Fibroblast of lung (primary cell): ENCODE measurements around the gene CEP192. TPM values are rescaled to one million over a fixed set of nuclear protein-coding genes. Genes with fewer than 3 reads are reported as not detected.

ENCODE experiments used
- DNase-seq, 2 donors: peaks; one replicate each; pipeline versions ENCODE4 v3.0.0 to v3.0.0-alpha.2; 2010; ENCODE audit warnings: low read depth in 2 of 2
- H2AFZ ChIP-seq: 2 replicates; pipeline ENCODE4 v1.5.1; 2012; ENCODE audit warnings: low read length, control low read depth, inconsistent platforms
- H3K27ac ChIP-seq: 2 replicates; pipeline ENCODE4 v1.5.1; 2011; ENCODE audit warnings: low read length, control low read depth; ENCODE audit not compliant: insufficient read depth
- H3K27me3 ChIP-seq: 2 replicates; pipeline ENCODE4 v1.5.1; 2011; ENCODE audit warnings: mild to moderate bottlenecking, low read length; ENCODE audit not compliant: control insufficient read depth, insufficient read depth
- H3K36me3 ChIP-seq: 2 replicates; pipeline ENCODE4 v1.5.1; 2011; ENCODE audit warnings: low read length; ENCODE audit not compliant: control insufficient read depth, insufficient read depth
- H3K4me1 ChIP-seq: 2 replicates; pipeline ENCODE4 v1.5.1; 2011; ENCODE audit warnings: low read length; ENCODE audit not compliant: control insufficient read depth, insufficient read depth; ENCODE audit errors: extremely low read depth
- H3K4me2 ChIP-seq: 2 replicates; pipeline ENCODE4 v1.5.1; 2011; ENCODE audit warnings: low read length, control low read depth; ENCODE audit not compliant: insufficient read depth; ENCODE audit errors: extremely low read depth
- H3K4me3 ChIP-seq, 4 experiments: fragments of 200-600 bp in 1 of 4; sonication (generic) in 1 of 4; replicated peaks in 1 of 4; 2 replicates each; pipeline ENCODE4 v1.5.1; 2011 to 2016; ENCODE audit warnings: low read length in 4 of 4, low read depth in 3 of 4, mild to moderate bottlenecking in 3 of 4, control low read depth in 2 of 4, inconsistent platforms in 1 of 4, mixed read lengths in 1 of 4; ENCODE audit not compliant: insufficient read depth in 1 of 4; ENCODE audit errors: control extremely low read depth in 1 of 4
- H3K79me2 ChIP-seq: 2 replicates; pipeline ENCODE4 v1.5.1; 2012; ENCODE audit warnings: mild to moderate bottlenecking, low read length, inconsistent platforms; ENCODE audit not compliant: control insufficient read depth, insufficient read depth
- H3K9ac ChIP-seq: 2 replicates; pipeline ENCODE4 v1.5.1; 2011; ENCODE audit warnings: mild to moderate bottlenecking, low read length, control low read depth; ENCODE audit not compliant: insufficient read depth
- H3K9me3 ChIP-seq: 2 replicates; pipeline ENCODE4 v1.5.1; 2012; ENCODE audit warnings: low read depth, low read length; ENCODE audit not compliant: control insufficient read depth, insufficient read depth
- H4K20me1 ChIP-seq: 2 replicates; pipeline ENCODE4 v1.5.1; 2011; ENCODE audit warnings: low read length; ENCODE audit not compliant: control insufficient read depth, insufficient read depth; ENCODE audit errors: extremely low read depth
- CTCF ChIP-seq, 2 donors: IDR thresholded peaks in 1 of 2; conservative IDR thresholded peaks in 1 of 2; 1 replicate in 1 of 2; 2 replicates in 1 of 2; pipeline ENCODE4 v1.5.1; 2011 to 2012; ENCODE audit warnings: low read length in 2 of 2, control low read depth in 1 of 2, inconsistent platforms in 1 of 2, low read depth in 1 of 2, mild to moderate bottlenecking in 1 of 2
- EZH2 ChIP-seq: IDR thresholded peaks from 2 replicates; pipeline ENCODE4 v1.5.1; 2012; ENCODE audit warnings: low read length, control low read depth, mild to moderate bottlenecking; ENCODE audit errors: missing control alignments
- polyA plus RNA-seq, 2 donors: library from polyadenylated mRNA; depleted of rRNA in 1 of 2; stranded (reverse) in 1 of 2; unstranded in 1 of 2; fragments of >200 nt; gene quantifications; 2 replicates each; pipeline ENCODE4 v1.2.1, GENCODE V29; 2011 to 2012; ENCODE audit warnings: missing spikeins in 1 of 2
- total RNA-seq: library from RNA; depleted of rRNA; stranded (reverse); fragments of >200 nt; gene quantifications from 2 replicates; pipeline ENCODE4 v1.2.1, GENCODE V29; 2014

CEP192 gene
- total and polyA plus RNA-seq, 2 donors (not counting 1 experiment from before 2014, with no cell fraction given), result 12.5 to 32.7 TPM

GRCh38 chr18:13163167-13163927, 172.2 kb downstream of the CEP192 start:
- H3K4me1 ChIP-seq, result no peaks in the 10 kb centered on the region
- no peaks in the 10 kb centered on the region for H3K36me3 ChIP-seq
- H3K79me2 ChIP-seq, result no peaks in the 10 kb centered on the region
- DNase-seq, result peak; percentile 12 to 41
- no peaks in the 10 kb centered on the region for H3K27me3 ChIP-seq
- H3K9ac ChIP-seq, result no peak overlapping the region
- H3K27ac ChIP-seq, result no peak overlapping the region
- H2AFZ ChIP-seq, result no peak overlapping the region
- H3K4me3 ChIP-seq, result no peak overlapping the region
- H3K4me2 ChIP-seq, result no peak overlapping the region
- H3K9me3 ChIP-seq, result no peaks in the 10 kb centered on the region
- H4K20me1 ChIP-seq, result no peaks in the 10 kb centered on the region
- TF ChIP-seq CTCF (conservative IDR thresholded peaks at IDR 0.05 in 1 of 2, IDR thresholded peaks at IDR 0.05 in 1 of 2; ENCODE audit: low read depth in 1 of 2, low read length in 2 of 2), result no peak
- no peak for TF ChIP-seq EZH2

- Histone ChIP-seq H3K4me2 (no peak overlapping the region), H4K20me1 (no peaks in the 10 kb centered on the region), H3K79me2 (no peaks in the 10 kb centered on the region), H3K27me3 (no peaks in the 10 kb centered on the region), H3K9me3 (no peaks in the 10 kb centered on the region), H2AFZ (no peak overlapping the region), H3K9ac (no peak overlapping the region), H3K36me3 (no peaks in the 10 kb centered on the region), H3K27ac (no peak overlapping the region), H3K4me3 (no peak overlapping the region), H3K4me1 (no peaks in the 10 kb centered on the region)
- DNase-seq, result no peak
- TF ChIP-seq CTCF (conservative IDR thresholded peaks at IDR 0.05 in 1 of 2, IDR thresholded peaks at IDR 0.05 in 1 of 2; ENCODE audit: low read depth in 1 of 2, low read length in 2 of 2), result no peak
- no peak for TF ChIP-seq EZH2
Measured at GRCh38 chr18:13164406-13164805, 173.2 kb downstream of the CEP192 start.

GRCh38 chr18:13165636-13166423, 174.7 kb downstream of the CEP192 start:
- Histone ChIP-seq H4K20me1 (no peaks in the 10 kb centered on the region), H3K36me3 (no peaks in the 10 kb centered on the region), H3K4me3 (no peak overlapping the region), H3K27me3 (no peaks in the 10 kb centered on the region), H3K4me2 (no peak overlapping the region), H3K27ac (no peak overlapping the region), H3K4me1 (no peaks in the 10 kb centered on the region), H3K9me3 (no peaks in the 10 kb centered on the region), H2AFZ (no peak overlapping the region), H3K9ac (no peak overlapping the region), H3K79me2 (no peaks in the 10 kb centered on the region)
- no peak for DNase-seq
- no peak for TF ChIP-seq EZH2
- TF ChIP-seq CTCF (conservative IDR thresholded peaks at IDR 0.05 in 1 of 2, IDR thresholded peaks at IDR 0.05 in 1 of 2; ENCODE audit: low read depth in 1 of 2, low read length in 2 of 2), result no peak
